ENCODE data around the gene HPSE2. TPM values are rescaled to one million over a fixed set of nuclear protein-coding genes. Genes with fewer than 3 reads are reported as not detected.

The HPSE2 gene
- total and polyA plus RNA-seq, 2 of the 8 experiments (the other 6 are each of a cell fraction or from before 2014, with no cell fraction given), result 0.41 to 0.58 TPM

- no peak overlapping the region for H3K14ac ChIP-seq (ENCODE audit: insufficient read length)
- ChIA-PET POLR2A (ENCODE audit: partially characterized antibody) (no interaction called here), CTCF (ENCODE audit: partially characterized antibody) (interaction anchor here (1.2 kb wide), 1 partner anchor 44 kb away, joined by 3 read pairs; no protein-coding TSS in a partner anchor)
- no peaks in the 10 kb centered on the region for H3K79me1 ChIP-seq (ENCODE audit: low read depth, low read length)
- no peaks in the 10 kb centered on the region for H4K20me1 ChIP-seq (replicated peaks in 1 of 2; ENCODE audit: control insufficient read depth in 1 of 2, insufficient read depth in 2 of 2, low read length in 2 of 2)
- H3K23ac ChIP-seq (ENCODE audit: insufficient read length), result no peak overlapping the region
- H4K91ac ChIP-seq (replicated peaks; ENCODE audit: insufficient read length, low read length), result no peak overlapping the region
- no peaks in the 10 kb centered on the region for H3K79me2 ChIP-seq (ENCODE audit: control insufficient read depth in 1 of 2, insufficient read depth in 2 of 2, low read length in 2 of 2)
- H3K27ac ChIP-seq (ENCODE audit: low read depth, low read length), result no peak overlapping the region
- FAIRE-seq, result no peak
- no peak overlapping the region for H2BK20ac ChIP-seq (ENCODE audit: low read length)
- no peak overlapping the region for H3K56ac ChIP-seq (replicated peaks; ENCODE audit: insufficient read length, low read depth, low read length)
- 89% methylated on average over 5 of the region's 5 CpGs; no CpG with 5 or more reads in 1 of the 2 experiments for WGBS, 2 experiments (ENCODE audit: extremely low coverage in 1 of 2, insufficient coverage in 1 of 2, insufficient read length in 1 of 2, insufficient replicate concordance in 2 of 2, low coverage in 1 of 2, low lambda C conversion rate in 2 of 2, missing lambda C conversion rate in 1 of 2)
- H3K4ac ChIP-seq (replicated peaks; ENCODE audit: insufficient read length, low read depth, low read length), result no peak overlapping the region
- TF ChIP-seq MAX (IDR thresholded peaks at IDR 0.05) (no peak), RAD21 (IDR thresholded peaks at IDR 0.05 in 1 of 2, conservative IDR thresholded peaks at IDR 0.05 in 1 of 2; ENCODE audit: low read depth in 2 of 2, low read length in 2 of 2) (no peak)
- no peak overlapping the region for H2BK5ac ChIP-seq (ENCODE audit: low read depth, low read length)
- H4K8ac ChIP-seq (ENCODE audit: extremely low read depth, insufficient read depth, low read length), result no peak overlapping the region
- H3K23me2 ChIP-seq (ENCODE audit: low read depth, low read length), result no peaks in the 10 kb centered on the region
- H2BK15ac ChIP-seq (ENCODE audit: low read length), result no peak overlapping the region
- no peaks in the 10 kb centered on the region for H3K36me3 ChIP-seq (ENCODE audit: control insufficient read depth in 2 of 4, insufficient read depth in 4 of 4, low read length in 3 of 4)
- no peak overlapping the region for H2AFZ ChIP-seq (ENCODE audit: low read length)
- DNase-seq (ENCODE audit: low read depth in 1 of 2, low spot score in 2 of 2), result no peak
- H2BK120ac ChIP-seq (replicated peaks; ENCODE audit: low read depth, low read length), result no peak overlapping the region
- H3K9ac ChIP-seq (replicated peaks in 1 of 4; ENCODE audit: extremely low read depth in 1 of 4, low read depth in 3 of 4, low read length in 3 of 4), result no peak overlapping the region
- H3K4me1 ChIP-seq (replicated peaks in 1 of 4; ENCODE audit: control insufficient read depth in 3 of 4, insufficient read depth in 4 of 4, low read length in 3 of 4), result peaks cover 0 to 4% (median 3%) of the 10 kb centered on the region in 4 experiments; a peak in 5 of 7 replicates
- no peaks in the 10 kb centered on the region for H3K27me3 ChIP-seq (replicated peaks in 1 of 4; ENCODE audit: control insufficient read depth in 3 of 4, extremely low read depth in 1 of 4, insufficient read depth in 3 of 4, low read length in 3 of 4)
- no peak overlapping the region for H2BK12ac ChIP-seq (ENCODE audit: low read depth, low read length)
- no peak overlapping the region for H3K4me3 ChIP-seq (ENCODE audit: extremely low read depth in 1 of 4, insufficient read depth in 2 of 4, low read depth in 3 of 4, low read length in 4 of 4)
- H3K9me3 ChIP-seq (ENCODE audit: insufficient read depth in 2 of 2, low read depth in 1 of 2, low read length in 1 of 2), result no peaks in the 10 kb centered on the region
- no peak overlapping the region for H3K4me2 ChIP-seq (ENCODE audit: insufficient read depth in 1 of 2, low read depth in 2 of 2, low read length in 2 of 2)
- H4K5ac ChIP-seq (ENCODE audit: insufficient read length, low read depth, low read length), result no peak overlapping the region
- no peak overlapping the region for H2AK5ac ChIP-seq (ENCODE audit: low read depth, low read length)
- H3K18ac ChIP-seq (ENCODE audit: extremely low read depth, low read length), result no peak overlapping the region
Measured at GRCh38 chr10:98610836-98611235, 624.8 kb downstream of the HPSE2 start.

All from H1 (cell line).